H1 (cell line): ENCODE results near the gene MCRS1. TPM values are rescaled to one million over a fixed set of nuclear protein-coding genes. Genes with fewer than 3 reads are reported as not detected.

ENCODE experiments used
- CTCF ChIA-PET: fragments of 300-600 bp; sonication (Branson Sonifier 250); formaldehyde crosslinking; loops from one replicate; lab custom pipeline; 2021; ENCODE audit not compliant: partially characterized antibody; lab: Charles Lee
- POLR2A ChIA-PET: fragments of 300-600 bp; sonication (Branson Sonifier 250); formaldehyde crosslinking; loops from one replicate; lab custom pipeline; 2021; ENCODE audit warnings: inconsistent platforms; ENCODE audit not compliant: partially characterized antibody; lab: Charles Lee
- DNase-seq, 2 experiments: peaks; one replicate each; pipeline versions ENCODE4 v3.0.0 to v3.0.0-alpha.2; 2010 to 2022; ENCODE audit warnings: low spot score in 2 of 2, low read depth in 1 of 2, mixed read lengths in 1 of 2
- FAIRE-seq: peaks from 2 replicates; lab custom pipeline; 2011; peaks lifted over from hg19 to GRCh38; lab: Jason Lieb, UNC
- H2AFZ ChIP-seq: 2 replicates; pipeline ENCODE4 v1.8.1; 2012; ENCODE audit warnings: low read length, inconsistent platforms
- H2AK5ac ChIP-seq: 2 replicates; pipeline ENCODE4 v1.6.1; 2013; ENCODE audit warnings: low read depth, low read length
- H2BK120ac ChIP-seq: replicated peaks from 2 replicates; pipeline ENCODE3; 2013; ENCODE audit warnings: low read depth, low read length, inconsistent platforms
- H2BK12ac ChIP-seq: 2 replicates; pipeline ENCODE4 v1.6.1; 2013; ENCODE audit warnings: low read depth, low read length
- H2BK15ac ChIP-seq: 2 replicates; pipeline ENCODE4 v1.6.1; 2013; ENCODE audit warnings: low read length
- H2BK20ac ChIP-seq: 2 replicates; pipeline ENCODE4 v1.6.1; 2013; ENCODE audit warnings: low read length
- H2BK5ac ChIP-seq: 2 replicates; pipeline ENCODE4 v1.6.1; 2013; ENCODE audit warnings: low read depth, low read length
- H3K14ac ChIP-seq: 2 replicates; pipeline ENCODE4 v1.6.1; 2013; ENCODE audit warnings: inconsistent platforms; ENCODE audit not compliant: insufficient read length
- H3K18ac ChIP-seq: 2 replicates; pipeline ENCODE4 v1.6.1; 2013; ENCODE audit warnings: low read length; ENCODE audit errors: extremely low read depth
- H3K23ac ChIP-seq: 2 replicates; pipeline ENCODE4 v1.6.1; 2013; ENCODE audit warnings: inconsistent platforms; ENCODE audit not compliant: insufficient read length
- H3K23me2 ChIP-seq: 2 replicates; pipeline ENCODE4 v1.6.1; 2013; ENCODE audit warnings: low read depth, low read length
- H3K27ac ChIP-seq: 2 replicates; pipeline ENCODE4 v1.6.1; 2011; ENCODE audit warnings: low read depth, low read length, inconsistent platforms
- H3K27me3 ChIP-seq, 4 experiments: replicated peaks in 1 of 4; 1 replicate in 1 of 4; 2 replicates in 3 of 4; pipeline versions ENCODE4 v1.6.1 to v1.8.1; 2011 to 2013; ENCODE audit warnings: low read length in 3 of 4, mild to moderate bottlenecking in 3 of 4, inconsistent platforms in 2 of 4, mixed read lengths in 2 of 4, moderate library complexity in 1 of 4; ENCODE audit not compliant: control insufficient read depth in 3 of 4, insufficient read depth in 3 of 4; ENCODE audit errors: extremely low read depth in 1 of 4
- H3K36me3 ChIP-seq, 4 experiments: 2 replicates each; pipeline versions ENCODE4 v1.6.1 to v1.8.1; 2011 to 2013; ENCODE audit warnings: mild to moderate bottlenecking in 4 of 4, low read length in 3 of 4, moderate library complexity in 2 of 4, control low read depth in 1 of 4, inconsistent platforms in 1 of 4; ENCODE audit not compliant: insufficient read depth in 4 of 4, control insufficient read depth in 2 of 4
- H3K4ac ChIP-seq: replicated peaks from 2 replicates; pipeline ENCODE3; 2013; ENCODE audit warnings: low read length, low read depth, mixed read lengths, inconsistent platforms; ENCODE audit not compliant: insufficient read length
- H3K4me1 ChIP-seq, 4 experiments: replicated peaks in 1 of 4; 1 replicate in 1 of 4; 2 replicates in 3 of 4; pipeline versions ENCODE4 v1.6.1 to v1.8.1; 2011 to 2013; ENCODE audit warnings: low read length in 3 of 4, inconsistent platforms in 2 of 4, mixed read lengths in 1 of 4; ENCODE audit not compliant: insufficient read depth in 4 of 4, control insufficient read depth in 3 of 4
- H3K4me2 ChIP-seq, 2 experiments: 2 replicates each; pipeline versions ENCODE4 v1.6.1 to v1.8.1; 2011 to 2013; ENCODE audit warnings: low read depth in 2 of 2, low read length in 2 of 2, control low read depth in 1 of 2, inconsistent platforms in 1 of 2, mild to moderate bottlenecking in 1 of 2; ENCODE audit not compliant: insufficient read depth in 1 of 2
- H3K4me3 ChIP-seq, 4 experiments: fragments of 200-600, 300-600 bp in 1 of 4; sonication (generic), shearing (Covaris generic), sonication (Bioruptor Twin) in 1 of 4; 2 replicates each; pipeline versions ENCODE4 v1.5.1 to v1.8.1; 2011 to 2016; ENCODE audit warnings: low read length in 4 of 4, low read depth in 3 of 4, control low read depth in 2 of 4, inconsistent platforms in 2 of 4, mild to moderate bottlenecking in 2 of 4, mixed read lengths in 1 of 4, moderate library complexity in 1 of 4; ENCODE audit not compliant: insufficient read depth in 2 of 4; ENCODE audit errors: extremely low read depth in 1 of 4
- H3K56ac ChIP-seq: replicated peaks from 2 replicates; pipeline ENCODE3; 2013; ENCODE audit warnings: low read depth, mild to moderate bottlenecking, mixed read lengths, low read length, inconsistent platforms; ENCODE audit not compliant: insufficient read length
- H3K79me1 ChIP-seq: 2 replicates; pipeline ENCODE4 v1.6.1; 2013; ENCODE audit warnings: low read depth, low read length, control low read depth
- H3K79me2 ChIP-seq, 2 experiments: 2 replicates each; pipeline versions ENCODE4 v1.6.1 to v1.8.1; 2012 to 2013; ENCODE audit warnings: low read length in 2 of 2, mild to moderate bottlenecking in 2 of 2, inconsistent platforms in 1 of 2; ENCODE audit not compliant: insufficient read depth in 2 of 2, control insufficient read depth in 1 of 2
- H3K9ac ChIP-seq, 4 experiments: replicated peaks in 1 of 4; 1 replicate in 1 of 4; 2 replicates in 3 of 4; pipeline versions ENCODE4 v1.6.1 to v1.8.1; 2011 to 2013; ENCODE audit warnings: low read depth in 3 of 4, low read length in 3 of 4, control low read depth in 2 of 4, mild to moderate bottlenecking in 2 of 4, moderate library complexity in 2 of 4, inconsistent platforms in 1 of 4; ENCODE audit errors: extremely low read depth in 1 of 4
- H3K9me3 ChIP-seq, 2 experiments: 2 replicates each; pipeline versions ENCODE4 v1.6.1 to v1.8.1; 2012 to 2013; ENCODE audit warnings: mild to moderate bottlenecking in 2 of 2, moderate library complexity in 2 of 2, control low read depth in 1 of 2, inconsistent platforms in 1 of 2, low read depth in 1 of 2, low read length in 1 of 2, mixed read lengths in 1 of 2; ENCODE audit not compliant: insufficient read depth in 2 of 2
- H4K20me1 ChIP-seq, 2 experiments: replicated peaks in 1 of 2; 2 replicates each; pipeline versions ENCODE3 to v1.8.1; 2011 to 2013; ENCODE audit warnings: inconsistent platforms in 2 of 2, low read length in 2 of 2, mild to moderate bottlenecking in 1 of 2; ENCODE audit not compliant: insufficient read depth in 2 of 2, control insufficient read depth in 1 of 2
- H4K5ac ChIP-seq: 2 replicates; pipeline ENCODE4 v1.6.1; 2013; ENCODE audit warnings: low read length, low read depth, mixed read lengths, inconsistent platforms; ENCODE audit not compliant: insufficient read length
- H4K8ac ChIP-seq: 2 replicates; pipeline ENCODE4 v1.8.0; 2013; ENCODE audit warnings: mild to moderate bottlenecking, moderate library complexity, low read length, inconsistent platforms; ENCODE audit not compliant: insufficient read depth; ENCODE audit errors: extremely low read depth
- H4K91ac ChIP-seq: replicated peaks from 2 replicates; pipeline ENCODE3; 2013; ENCODE audit warnings: low read length, mixed read lengths, inconsistent platforms; ENCODE audit not compliant: insufficient read length
- CREB1 ChIP-seq: IDR thresholded peaks from 2 replicates; pipeline ENCODE4 v1.6.1; 2012; ENCODE audit warnings: inconsistent platforms
- EZH2 ChIP-seq: fragments of 200-600 bp; sonication (generic); IDR thresholded peaks from 2 replicates; pipeline ENCODE4 v1.7.1; 2012; ENCODE audit warnings: low read depth, mild to moderate bottlenecking, moderate library complexity, low read length, inconsistent platforms; ENCODE audit not compliant: severe bottlenecking
- GTF2F1 ChIP-seq: IDR thresholded peaks from 2 replicates; pipeline ENCODE4 v1.6.1; 2012; ENCODE audit warnings: low read depth, low read length, improper control_type of control experiment, borderline replicate concordance
- KDM5A ChIP-seq: fragments of 200-600 bp; IDR thresholded peaks from 2 replicates; pipeline ENCODE4 v1.7.1; 2012; ENCODE audit warnings: mild to moderate bottlenecking, low read length, inconsistent platforms, mixed read lengths
- MAX ChIP-seq: IDR thresholded peaks from 2 replicates; pipeline ENCODE4 v1.6.1; 2012; ENCODE audit warnings: inconsistent platforms
- NANOG ChIP-seq: IDR thresholded peaks from 2 replicates; pipeline ENCODE4 v1.6.1; 2011; ENCODE audit warnings: low read length, low read depth, mild to moderate bottlenecking, inconsistent platforms; ENCODE audit not compliant: insufficient read depth, poor library complexity, severe bottlenecking
- PHF8 ChIP-seq: fragments of 200-600 bp; sonication (generic); conservative IDR thresholded peaks from 2 replicates; pipeline ENCODE4 v1.7.1; 2012; ENCODE audit warnings: low read depth, mild to moderate bottlenecking, inconsistent platforms, low read length, moderate library complexity
- POU5F1 ChIP-seq: IDR thresholded peaks from 2 replicates; pipeline ENCODE4 v1.6.1; 2011; ENCODE audit warnings: low read depth, mild to moderate bottlenecking, low read length, moderate library complexity
- TAF7 ChIP-seq: optimal IDR thresholded peaks from 2 replicates; pipeline ENCODE3; 2011; ENCODE audit warnings: low read depth, mild to moderate bottlenecking, inconsistent platforms, low read length, moderate library complexity, borderline replicate concordance
- TEAD4 ChIP-seq: IDR thresholded peaks from 2 replicates; pipeline ENCODE4 v1.6.1; 2012; ENCODE audit warnings: low read depth, low read length, inconsistent platforms, mixed read lengths
- USF2 ChIP-seq: IDR thresholded peaks from 2 replicates; pipeline ENCODE4 v1.6.1; 2011; ENCODE audit warnings: low read length, improper control_type of control experiment
- WGBS, 2 experiments: shearing (Covaris generic) in 1 of 2; methylation state at CpG; one replicate each; pipeline versions ENCODE4 v1.1.6 to v1.1.7; 2013 to 2015; ENCODE audit warnings: low lambda C conversion rate in 2 of 2, mixed read lengths in 2 of 2, inconsistent platforms in 1 of 2, low coverage in 1 of 2, missing lambda C conversion rate in 1 of 2; ENCODE audit not compliant: insufficient replicate concordance in 2 of 2, insufficient coverage in 1 of 2, insufficient read length in 1 of 2; ENCODE audit errors: extremely low coverage in 1 of 2, missing lambda C conversion rate in 1 of 2; 5-methylcytosine and 5-hydroxymethylcytosine counted together
- polyA plus RNA-seq, 7 experiments: library from polyadenylated mRNA; depleted of rRNA in 3 of 7; stranded (reverse) in 5 of 7; unstranded in 2 of 7; fragments of >200 nt in 5 of 7; fragments of 200-250 nt in 2 of 7; gene quantifications; 1 replicate in 5 of 7; 2 replicates in 1 of 7; 4 replicates in 1 of 7; pipeline versions ENCODE4 v1.2.1 to v1.2.3, GENCODE V29; 2011 to 2013; ENCODE audit warnings: missing spikeins in 2 of 7, mixed read lengths in 2 of 7
- total RNA-seq: library from RNA; stranded (reverse); fragmentation: NEBNext Ultra II Directional; extraction: Animal tissue kit (Norgen Biotek cat#: 25700); gene quantifications from 2 replicates; pipeline ENCODE4 v1.2.1, GENCODE V29; 2021

The MCRS1 gene
- total and polyA plus RNA-seq, 2 of the 8 experiments (the other 6 are each of a cell fraction or from before 2014, with no cell fraction given) = 90.3 to 139 TPM

- POLR2A ChIA-PET = interaction anchor here (0.7 to 2.1 kb wide), 5 partner anchors 30 to 257 kb away, joined by 3 to 5 read pairs (median 4); partner anchors contain the start of genes DNAJC22, MCRS1 and SPATS2
- TF ChIP-seq MAX = no peak
- no peak for TF ChIP-seq GTF2F1
- TF ChIP-seq CREB1 = no peak
- no peak for TF ChIP-seq NANOG
- TF ChIP-seq POU5F1 = no peak
- no peak for TF ChIP-seq TEAD4
- TF ChIP-seq USF2 = no peak
- no peak for TF ChIP-seq PHF8
- no peak for TF ChIP-seq EZH2
- no peak for TF ChIP-seq KDM5A
- TF ChIP-seq TAF7 = no peak
Observed at GRCh38 chr12:49537231-49537751, 30.7 kb downstream of the MCRS1 start.

More at GRCh38 chr12:49537231-49537751, 30.7 kb downstream of the MCRS1 start:
- Histone ChIP-seq H3K23me2 (peaks cover 9% of the 10 kb centered on the region), H4K5ac (no peak overlapping the region), H4K20me1 (peaks cover 2 to 9% of the 10 kb centered on the region in 2 experiments), H2BK20ac (no peak overlapping the region), H3K4me3 (peak overlapping the region; percentile 29 to 56 (median 38); a peak in 7 of 8 replicates), H3K9ac (no peak overlapping the region), H3K4me2 (peak overlapping the region; percentile 69 to 95), H3K9me3 (no peaks in the 10 kb centered on the region), H3K23ac (no peak overlapping the region), H3K27ac (no peak overlapping the region), H4K8ac (peak overlapping the region; percentile 72; the same call in 1 of the 2 replicates), H4K91ac (no peak overlapping the region), H2BK5ac (no peak overlapping the region), H3K4ac (no peak overlapping the region), H3K36me3 (peaks cover 0 to 6% (median 0%) of the 10 kb centered on the region in 4 experiments; a peak in 1 of 8 replicates), H2BK120ac (no peak overlapping the region), H2AFZ (no peak overlapping the region), H3K79me2 (no peaks in the 10 kb centered on the region), H3K27me3 (peaks cover 56 to 72% (median 69%) of the 10 kb centered on the region in 4 experiments), H2BK12ac (0 out of 2 replicates have a peak overlapping the region, but pooled peaks have one; percentile 50), H3K79me1 (no peaks in the 10 kb centered on the region), H3K4me1 (peaks cover 0 to 23% (median 8%) of the 10 kb centered on the region in 4 experiments; a peak in 5 of 7 replicates), H2BK15ac (no peak overlapping the region), H3K56ac (no peak overlapping the region), H3K18ac (no peak overlapping the region; the same call in 1 of the 2 replicates), H2AK5ac (no peak overlapping the region), H3K14ac (no peak overlapping the region)
- FAIRE-seq (no peak), DNase-seq (no peak)
- CTCF ChIA-PET = interaction anchor here (0.5 to 7.8 kb wide), 13 partner anchors 9 to 248 kb away, joined by 3 to 91 read pairs (median 4); partner anchors contain the start of genes DNAJC22 and PRPH
- WGBS, 2 experiments = 9% methylated on average over 5 of the region's 13 CpGs; no CpG with 5 or more reads in 1 of the 2 experiments
